Measurements from ENCODE around the gene CSNK2A2. TPM values are rescaled to one million over a fixed set of nuclear protein-coding genes. Genes with fewer than 3 reads are reported as not detected.

The CSNK2A2 gene
- total RNA-seq, 1 experiment from 2014 or later: 77.7 TPM

DNA sequence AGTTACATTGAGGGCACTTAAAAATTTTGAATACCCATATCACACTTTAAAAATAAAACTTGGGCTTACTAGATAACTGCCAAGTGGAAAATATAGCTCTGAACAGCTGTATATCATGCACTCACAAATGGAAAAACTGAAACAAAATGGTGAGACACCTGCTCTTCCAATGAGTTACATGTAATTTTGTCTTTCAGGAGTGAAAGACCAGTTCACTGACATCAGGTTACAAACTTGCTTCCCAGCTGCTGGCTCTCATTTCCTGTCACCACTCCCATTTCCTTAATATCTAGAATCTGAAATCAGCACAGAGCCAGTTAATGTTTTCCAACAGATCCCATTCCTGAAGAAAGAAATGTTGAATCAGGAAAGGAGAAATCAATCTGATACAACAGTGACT lies 10.8 kb downstream of the CSNK2A2 start:
- Histone ChIP-seq H3K4me3 (no peak overlapping the region), H3K4me1 (peaks cover 23% of the 10 kb centered on the region), H3K27me3 (no peaks in the 10 kb centered on the region), H3K9me3 (replicated peaks) (no peaks in the 10 kb centered on the region), H3K36me3 (peaks cover 92% of the 10 kb centered on the region), H3K27ac (peak overlapping the region; percentile 63)
- peak; percentile 61 to 86 for DNase-seq

- H3K36me3 ChIP-seq: peaks cover 92% of the 10 kb centered on the region
- H3K27ac ChIP-seq: peak overlapping the region; percentile 63
- peaks cover 23% of the 10 kb centered on the region for H3K4me1 ChIP-seq
- H3K27me3 ChIP-seq: no peaks in the 10 kb centered on the region
- no peaks in the 10 kb centered on the region for H3K9me3 ChIP-seq (replicated peaks)
- no peak for DNase-seq
- no peak overlapping the region for H3K4me3 ChIP-seq
These were observed 11.5 kb downstream of the CSNK2A2 start for GRCh38 chr16:58186176-58186944.

GRCh38 chr16:58177353-58177710 lies 20.6 kb downstream of the CSNK2A2 start:
- DNase-seq: no peak
- Histone ChIP-seq H3K27ac (no peak overlapping the region), H3K4me3 (no peak overlapping the region), H3K36me3 (peaks cover 67% of the 10 kb centered on the region), H3K9me3 (replicated peaks) (no peaks in the 10 kb centered on the region), H3K27me3 (no peaks in the 10 kb centered on the region), H3K4me1 (no peaks in the 10 kb centered on the region)

- DNase-seq: no peak
- no peak overlapping the region for H3K27ac ChIP-seq
- H3K27me3 ChIP-seq: no peaks in the 10 kb centered on the region
- no peaks in the 10 kb centered on the region for H3K4me1 ChIP-seq
- H3K4me3 ChIP-seq: no peak overlapping the region
- H3K36me3 ChIP-seq: peaks cover 69% of the 10 kb centered on the region
- H3K9me3 ChIP-seq (replicated peaks): no peaks in the 10 kb centered on the region
These were observed 21.1 kb downstream of the CSNK2A2 start for GRCh38 chr16:58176608-58177352.

GRCh38 chr16:58170223-58170622 lies 27.7 kb downstream of the CSNK2A2 start:
- Histone ChIP-seq H3K27me3 (no peaks in the 10 kb centered on the region), H3K4me3 (no peak overlapping the region), H3K9me3 (replicated peaks) (no peaks in the 10 kb centered on the region), H3K4me1 (no peaks in the 10 kb centered on the region), H3K36me3 (peaks cover 86% of the 10 kb centered on the region), H3K27ac (no peak overlapping the region)
- no peak for DNase-seq

DNA sequence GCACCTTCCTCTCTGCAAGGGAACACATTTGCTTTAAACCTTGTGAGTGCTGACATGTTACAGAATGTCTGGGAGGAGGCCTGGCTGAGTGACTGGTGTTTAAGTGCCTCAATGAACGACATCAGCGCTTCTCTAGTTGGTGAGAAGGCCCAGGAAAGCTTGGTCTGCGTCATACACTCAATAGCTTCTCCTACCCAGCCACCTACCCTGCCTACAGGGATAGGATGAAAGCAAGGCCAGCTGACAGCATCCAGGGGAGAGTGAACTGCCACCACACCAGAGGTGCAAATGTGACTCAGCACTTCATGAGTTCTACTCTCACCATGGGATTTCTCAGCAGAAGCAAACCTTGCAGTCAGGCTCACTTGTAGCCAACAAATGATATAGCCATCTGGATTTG lies 37.1 kb downstream of the CSNK2A2 start:
- H3K4me3 ChIP-seq: no peak overlapping the region
- no peaks in the 10 kb centered on the region for H3K4me1 ChIP-seq
- no peaks in the 10 kb centered on the region for H3K27me3 ChIP-seq
- peaks cover 62% of the 10 kb centered on the region for H3K36me3 ChIP-seq
- H3K9me3 ChIP-seq (replicated peaks): no peaks in the 10 kb centered on the region
- H3K27ac ChIP-seq: no peak overlapping the region
- no peak for DNase-seq

GRCh38 chr16:58158725-58159124 lies 39.2 kb downstream of the CSNK2A2 start:
- Histone ChIP-seq H3K4me1 (no peaks in the 10 kb centered on the region), H3K36me3 (peaks cover 40% of the 10 kb centered on the region), H3K9me3 (replicated peaks) (no peaks in the 10 kb centered on the region), H3K27me3 (no peaks in the 10 kb centered on the region), H3K27ac (no peak overlapping the region), H3K4me3 (no peak overlapping the region)
- DNase-seq: no peak

DNA sequence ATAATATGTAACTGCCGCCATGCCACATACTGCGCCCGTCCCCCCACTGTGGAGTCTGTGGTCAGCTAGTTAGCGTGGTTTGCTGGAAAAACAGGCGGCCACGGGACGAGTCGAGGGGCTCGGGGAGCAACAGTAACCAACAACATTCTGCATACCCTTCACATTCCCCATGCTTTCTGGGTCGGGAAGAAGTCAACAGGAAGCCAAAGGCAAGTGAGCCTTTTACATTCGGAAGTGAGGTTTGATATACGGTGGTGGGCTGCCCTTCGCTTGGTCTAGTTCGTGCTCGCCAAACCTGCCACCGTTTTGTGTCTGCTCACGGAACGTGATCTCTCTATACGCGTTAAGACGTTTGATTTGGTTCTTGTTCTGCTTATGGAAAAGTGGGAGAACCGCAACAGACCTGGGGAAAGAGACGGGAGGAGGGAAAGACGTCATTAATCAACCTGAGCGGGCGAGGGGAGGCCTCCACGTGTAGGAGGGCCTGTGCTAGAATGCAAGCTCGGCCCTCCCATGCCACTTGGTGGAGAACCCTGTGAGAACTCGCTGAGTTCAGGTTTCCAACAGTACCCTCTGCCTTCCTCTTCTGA lies 39.9 kb downstream of the CSNK2A2 start:
- no peak for DNase-seq
- no peaks in the 10 kb centered on the region for H3K27me3 ChIP-seq
- no peak overlapping the region for H3K27ac ChIP-seq
- H3K9me3 ChIP-seq (replicated peaks): no peaks in the 10 kb centered on the region
- no peaks in the 10 kb centered on the region for H3K4me1 ChIP-seq
- H3K4me3 ChIP-seq: no peak overlapping the region
- peaks cover 34% of the 10 kb centered on the region for H3K36me3 ChIP-seq

GRCh38 chr16:58157239-58157638 lies 40.7 kb downstream of the CSNK2A2 start:
- H3K4me1 ChIP-seq: no peaks in the 10 kb centered on the region
- H3K36me3 ChIP-seq: peaks cover 27% of the 10 kb centered on the region
- no peak overlapping the region for H3K27ac ChIP-seq
- no peak overlapping the region for H3K4me3 ChIP-seq
- DNase-seq: no peak
- H3K9me3 ChIP-seq (replicated peaks): no peaks in the 10 kb centered on the region
- H3K27me3 ChIP-seq: no peaks in the 10 kb centered on the region

GRCh38 chr16:58155839-58156238 lies 42.1 kb downstream of the CSNK2A2 start:
- no peaks in the 10 kb centered on the region for H3K4me1 ChIP-seq
- DNase-seq: no peak
- no peak overlapping the region for H3K27ac ChIP-seq
- H3K9me3 ChIP-seq (replicated peaks): no peaks in the 10 kb centered on the region
- no peaks in the 10 kb centered on the region for H3K27me3 ChIP-seq
- H3K36me3 ChIP-seq: peaks cover 14% of the 10 kb centered on the region
- H3K4me3 ChIP-seq: no peak overlapping the region

GRCh38 chr16:58154345-58154744 lies 43.6 kb downstream of the CSNK2A2 start:
- H3K4me3 ChIP-seq: no peak overlapping the region
- H3K27ac ChIP-seq: no peak overlapping the region
- H3K27me3 ChIP-seq: no peaks in the 10 kb centered on the region
- DNase-seq: no peak
- H3K4me1 ChIP-seq: no peaks in the 10 kb centered on the region
- H3K36me3 ChIP-seq: 0 out of 2 replicates have a peak, but pooled peaks cover under 1% of the 10 kb centered on the region
- no peaks in the 10 kb centered on the region for H3K9me3 ChIP-seq (replicated peaks)

DNA sequence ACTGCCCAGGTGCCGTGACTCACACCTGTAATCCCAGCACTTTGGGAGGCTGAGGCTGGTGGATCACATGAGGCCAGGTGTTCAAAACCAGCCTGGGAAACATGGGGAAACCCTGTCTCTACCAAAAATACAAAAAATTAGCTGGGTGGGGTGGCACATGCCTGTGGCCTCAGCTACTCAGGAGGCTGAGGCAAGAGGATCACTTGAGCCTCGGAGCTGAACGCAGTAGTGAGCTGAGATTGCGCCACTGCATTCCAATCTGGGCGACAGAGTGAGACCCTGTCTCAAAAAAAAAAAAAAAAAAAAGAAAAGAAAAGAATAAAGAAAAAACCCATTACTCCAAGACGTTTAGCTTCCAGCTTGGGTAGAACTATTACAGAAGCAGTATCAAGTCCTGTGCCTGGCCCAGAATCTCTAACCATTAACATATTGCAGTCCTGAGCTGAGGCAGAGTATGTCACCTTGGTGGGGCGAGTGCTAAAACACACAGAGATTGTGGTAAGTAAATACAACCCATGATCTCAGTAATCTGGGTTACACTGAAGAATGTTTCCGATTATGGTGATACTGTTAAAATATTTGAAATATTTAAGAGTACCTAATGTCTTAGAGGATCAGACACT lies 45.5 kb downstream of the CSNK2A2 start:
- H3K9me3 ChIP-seq (replicated peaks): no peaks in the 10 kb centered on the region
- DNase-seq: no peak
- no peaks in the 10 kb centered on the region for H3K27me3 ChIP-seq
- H3K4me1 ChIP-seq: no peaks in the 10 kb centered on the region
- H3K36me3 ChIP-seq: no peaks in the 10 kb centered on the region
- no peak overlapping the region for H3K27ac ChIP-seq
- H3K4me3 ChIP-seq: no peak overlapping the region

DNA sequence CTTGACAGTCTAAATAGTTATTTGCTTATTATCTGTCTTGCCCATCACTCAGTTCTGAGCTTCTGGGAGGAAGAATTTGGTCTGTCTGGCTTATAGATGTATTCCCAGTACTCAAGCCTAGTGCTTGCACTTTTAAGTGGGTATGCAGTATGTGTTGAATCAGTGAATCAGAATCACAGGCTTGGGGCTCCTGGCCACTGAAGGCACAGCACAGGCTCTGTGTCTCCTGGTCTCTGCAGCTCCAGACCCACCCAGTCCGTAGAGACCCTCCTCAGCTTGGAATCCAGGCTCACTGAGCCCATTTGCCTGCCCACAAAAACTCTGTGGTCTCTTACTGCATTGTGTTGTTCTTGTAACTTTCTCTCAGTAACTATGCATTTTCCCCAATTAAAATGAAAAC lies 49.4 kb downstream of the CSNK2A2 start:
- no peak for DNase-seq
- H3K36me3 ChIP-seq: no peaks in the 10 kb centered on the region
- H3K27ac ChIP-seq: no peak overlapping the region
- H3K9me3 ChIP-seq (replicated peaks): no peaks in the 10 kb centered on the region
- no peaks in the 10 kb centered on the region for H3K27me3 ChIP-seq
- H3K4me3 ChIP-seq: no peak overlapping the region
- H3K4me1 ChIP-seq: no peaks in the 10 kb centered on the region

GRCh38 chr16:58148099-58148498 lies 49.8 kb downstream of the CSNK2A2 start:
- no peaks in the 10 kb centered on the region for H3K4me1 ChIP-seq
- no peak overlapping the region for H3K4me3 ChIP-seq
- no peaks in the 10 kb centered on the region for H3K27me3 ChIP-seq
- no peaks in the 10 kb centered on the region for H3K9me3 ChIP-seq (replicated peaks)
- no peaks in the 10 kb centered on the region for H3K36me3 ChIP-seq
- no peak for DNase-seq
- no peak overlapping the region for H3K27ac ChIP-seq

- Histone ChIP-seq H3K27me3 (no peaks in the 10 kb centered on the region), H3K36me3 (no peaks in the 10 kb centered on the region), H3K27ac (no peak overlapping the region), H3K4me3 (no peak overlapping the region), H3K9me3 (replicated peaks) (no peaks in the 10 kb centered on the region), H3K4me1 (no peaks in the 10 kb centered on the region)
- DNase-seq: no peak
These were observed 59.1 kb downstream of the CSNK2A2 start for GRCh38 chr16:58138852-58139251.

Data from SJCRH30 (cell line).